GM19025 (cell line): ENCODE data around the gene AREL1.

Experiments
- ATAC-seq: cut with Tn5 transposase; IDR thresholded peaks from one replicate; pipeline ENCODE4 v1.9.1; 2021; ENCODE audit warnings: mild to moderate bottlenecking, low read depth, moderate library complexity; ENCODE audit not compliant: unreplicated experiment

AREL1 gene

DNA sequence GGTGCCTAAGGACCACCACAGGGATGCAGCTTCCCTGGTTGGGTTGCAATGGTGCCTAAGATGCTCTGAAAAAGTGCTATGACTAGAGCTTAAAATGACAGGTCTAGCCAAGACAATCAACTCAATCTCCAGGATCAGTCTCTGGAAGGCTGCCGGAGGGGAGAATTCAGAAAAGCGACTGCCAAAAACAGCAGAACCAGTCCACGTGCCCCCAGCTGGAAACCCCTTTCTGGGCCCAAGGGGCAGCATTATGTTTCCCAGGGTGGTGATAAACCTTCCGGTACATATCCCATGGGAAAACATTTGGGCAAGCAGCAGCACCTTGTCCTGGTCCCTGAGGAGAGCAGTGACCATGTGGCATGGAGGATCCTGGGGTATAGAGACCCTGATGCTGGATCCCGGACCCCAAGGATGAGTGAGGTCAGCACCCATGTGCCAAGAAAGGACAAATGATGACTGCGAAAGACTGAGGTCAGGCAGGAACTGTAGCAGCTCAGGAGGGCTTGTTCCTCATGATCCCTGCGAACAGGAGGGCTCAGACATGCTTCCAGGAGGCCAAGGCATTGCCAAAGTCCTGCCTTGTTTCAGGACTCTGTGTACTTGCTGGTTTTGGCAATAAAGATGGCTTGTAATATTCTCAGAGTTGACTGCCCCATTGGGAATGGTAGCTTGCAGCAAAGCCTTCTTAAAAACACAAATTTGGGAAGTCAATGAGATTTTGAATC lies 51.0 kb downstream of the AREL1 start:
- ATAC-seq = no peak

DNA sequence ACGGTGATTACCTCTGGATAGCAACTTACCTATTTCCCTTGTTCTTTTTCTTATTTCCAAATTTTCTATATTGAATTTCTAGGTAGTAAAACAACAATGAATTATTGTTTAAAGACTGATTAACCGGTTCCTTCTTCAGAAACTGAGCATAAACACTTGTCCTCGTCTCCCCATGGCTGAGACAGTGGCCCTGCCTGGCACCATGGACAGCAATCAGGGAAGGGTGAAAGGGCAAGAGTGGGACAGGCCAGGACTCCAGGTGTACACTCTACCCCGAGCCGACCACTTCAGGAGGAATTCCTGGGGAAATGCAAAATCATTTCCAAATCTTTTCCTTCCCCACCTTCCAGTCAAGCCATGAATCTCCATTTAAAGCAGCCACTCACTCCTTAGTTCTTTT lies 52.0 kb downstream of the AREL1 start:
- no peak for ATAC-seq

DNA sequence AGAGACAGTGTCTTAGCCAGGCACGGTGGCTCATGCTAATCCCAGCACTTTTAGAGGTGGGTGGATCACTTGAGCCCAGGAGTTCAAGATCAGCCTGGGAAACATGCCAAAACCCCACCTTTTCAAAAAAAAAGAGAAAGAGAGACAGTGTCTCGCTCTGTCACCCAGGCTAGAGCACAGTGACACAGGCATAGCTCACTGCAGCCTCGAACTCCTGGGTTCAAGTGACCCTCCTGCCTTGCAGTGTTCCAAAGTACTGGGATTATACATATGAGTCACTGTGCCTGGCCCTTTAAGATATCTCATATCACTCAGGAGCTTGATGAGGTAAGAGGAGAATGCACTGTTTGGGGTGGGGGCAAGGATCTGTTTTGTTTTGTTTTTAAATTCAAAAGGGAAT lies 52.7 kb downstream of the AREL1 start:
- no peak for ATAC-seq

- ATAC-seq = no peak
Observed at GRCh38 chr14:74658535-74659131, 54.2 kb downstream of the AREL1 start.

DNA sequence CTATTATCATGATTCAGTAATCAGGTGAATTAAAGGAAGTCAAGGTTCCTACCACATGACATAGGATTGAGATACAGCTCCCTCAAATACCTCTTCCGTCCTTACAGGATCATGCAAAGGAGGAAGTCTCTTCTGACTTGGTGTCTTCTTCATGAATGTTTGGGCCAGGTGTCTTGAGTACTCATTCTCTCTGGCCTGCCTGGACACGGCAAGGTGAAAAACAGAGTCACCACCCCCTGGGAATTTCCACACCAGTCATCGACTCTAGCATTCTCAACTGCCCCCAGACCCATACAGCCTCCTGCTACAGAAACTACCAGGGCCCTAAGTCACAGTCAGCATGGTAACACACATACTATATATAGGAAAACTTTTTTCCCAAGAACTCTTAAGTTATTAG lies 55.9 kb downstream of the AREL1 start:
- no peak for ATAC-seq

- no peak for ATAC-seq
Observed at GRCh38 chr14:74655599-74656395, 57.1 kb downstream of the AREL1 start.

- no peak for ATAC-seq
Observed at GRCh38 chr14:74654931-74655330, 57.9 kb downstream of the AREL1 start.

DNA sequence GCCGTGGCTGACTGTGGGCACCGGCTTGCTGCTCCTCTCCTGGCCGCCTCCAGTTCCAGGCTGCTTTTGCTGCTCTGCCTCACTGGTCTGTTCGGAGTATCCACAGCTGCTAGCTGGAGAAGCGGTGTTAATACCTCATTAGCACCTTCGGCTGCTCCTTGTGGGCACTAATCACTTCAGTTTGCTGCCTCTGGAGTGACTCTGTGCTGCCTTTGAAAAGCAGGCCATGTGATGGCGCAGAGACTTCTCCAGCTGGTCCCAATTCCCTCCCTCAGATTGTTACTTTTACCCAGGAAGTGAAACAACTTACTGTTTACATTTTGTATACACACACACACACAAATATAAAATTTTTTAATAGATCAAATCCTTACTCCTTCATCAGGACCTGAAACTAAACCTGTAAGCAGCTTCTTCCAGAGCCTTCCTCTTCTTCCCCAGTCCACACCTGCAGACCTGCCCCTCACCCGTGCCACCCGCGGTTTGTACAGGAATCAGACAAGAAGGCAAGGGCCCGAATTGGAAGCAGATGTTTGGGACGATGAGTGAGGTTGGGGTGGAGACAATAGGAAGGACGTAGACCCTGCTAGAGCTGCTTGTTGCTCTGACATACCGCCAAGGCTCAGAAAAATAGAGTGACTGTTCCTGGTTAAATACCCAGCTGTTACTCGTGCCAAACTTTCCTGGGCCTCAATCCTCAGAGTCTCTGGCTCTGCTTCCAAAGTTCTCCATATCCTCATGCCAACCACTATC lies 59.3 kb downstream of the AREL1 start:
- no peak for ATAC-seq

- ATAC-seq = no peak
Observed at GRCh38 chr14:74652541-74652940, 60.3 kb downstream of the AREL1 start.

DNA sequence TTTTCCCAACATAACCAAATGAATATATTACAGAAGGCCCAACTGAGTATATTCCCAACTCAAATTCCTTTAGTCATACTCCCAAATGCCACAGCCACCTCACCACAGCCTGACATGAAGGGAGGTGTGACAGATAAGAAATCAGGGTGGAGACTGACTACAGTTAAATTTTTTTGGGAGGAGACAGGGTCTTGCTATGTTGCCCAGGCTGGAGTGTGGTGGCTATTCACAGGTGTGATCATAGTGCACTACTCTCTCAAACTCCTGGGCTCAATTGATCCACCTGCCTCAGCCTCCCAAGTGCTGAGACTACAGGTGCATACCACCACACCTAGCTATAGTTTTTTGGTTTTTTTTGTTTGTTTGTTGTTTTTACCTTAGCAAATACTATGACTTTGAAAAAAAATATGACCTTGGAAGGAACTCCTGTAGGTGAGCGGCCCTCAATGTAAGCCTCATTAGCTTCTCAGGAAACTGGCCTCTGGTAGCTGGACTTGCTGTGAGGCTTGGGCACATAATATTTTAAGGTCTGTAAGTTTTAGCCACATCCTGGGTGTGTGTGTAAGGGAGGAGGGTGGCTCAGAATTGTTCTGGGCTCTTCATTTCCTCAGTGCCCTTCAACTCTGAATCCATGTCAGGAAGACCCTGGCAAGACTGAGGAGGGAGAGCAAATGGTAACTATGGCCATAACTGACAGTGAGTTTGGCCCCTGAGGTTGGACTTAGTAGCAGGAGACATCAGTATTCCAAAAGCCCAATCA lies 61.8 kb downstream of the AREL1 start:
- ATAC-seq = no peak

DNA sequence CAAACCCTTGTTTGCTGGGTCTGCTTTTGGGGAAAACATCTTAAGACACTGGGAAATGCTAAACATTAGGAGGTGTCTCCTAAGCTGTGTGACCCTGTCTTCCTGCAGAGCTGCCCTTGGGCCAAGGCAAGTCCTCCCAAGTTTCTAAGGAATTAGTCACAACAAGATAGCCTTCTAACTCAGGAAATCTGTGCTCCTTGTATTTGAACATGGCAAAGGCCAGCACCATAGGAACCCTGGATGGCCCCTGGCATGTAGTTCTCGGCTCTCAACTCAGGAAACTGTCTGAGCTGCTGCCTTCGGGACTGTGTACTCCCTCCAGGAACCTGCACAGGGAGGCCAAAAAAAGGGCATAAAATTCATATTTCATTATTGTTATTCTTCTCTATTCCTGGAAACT lies 63.2 kb downstream of the AREL1 start:
- no peak for ATAC-seq

GRCh38 chr14:74649167-74649566 lies 63.7 kb downstream of the AREL1 start:
- ATAC-seq = no peak

- ATAC-seq = no peak
Observed at GRCh38 chr14:74648601-74649000, 64.3 kb downstream of the AREL1 start.

DNA sequence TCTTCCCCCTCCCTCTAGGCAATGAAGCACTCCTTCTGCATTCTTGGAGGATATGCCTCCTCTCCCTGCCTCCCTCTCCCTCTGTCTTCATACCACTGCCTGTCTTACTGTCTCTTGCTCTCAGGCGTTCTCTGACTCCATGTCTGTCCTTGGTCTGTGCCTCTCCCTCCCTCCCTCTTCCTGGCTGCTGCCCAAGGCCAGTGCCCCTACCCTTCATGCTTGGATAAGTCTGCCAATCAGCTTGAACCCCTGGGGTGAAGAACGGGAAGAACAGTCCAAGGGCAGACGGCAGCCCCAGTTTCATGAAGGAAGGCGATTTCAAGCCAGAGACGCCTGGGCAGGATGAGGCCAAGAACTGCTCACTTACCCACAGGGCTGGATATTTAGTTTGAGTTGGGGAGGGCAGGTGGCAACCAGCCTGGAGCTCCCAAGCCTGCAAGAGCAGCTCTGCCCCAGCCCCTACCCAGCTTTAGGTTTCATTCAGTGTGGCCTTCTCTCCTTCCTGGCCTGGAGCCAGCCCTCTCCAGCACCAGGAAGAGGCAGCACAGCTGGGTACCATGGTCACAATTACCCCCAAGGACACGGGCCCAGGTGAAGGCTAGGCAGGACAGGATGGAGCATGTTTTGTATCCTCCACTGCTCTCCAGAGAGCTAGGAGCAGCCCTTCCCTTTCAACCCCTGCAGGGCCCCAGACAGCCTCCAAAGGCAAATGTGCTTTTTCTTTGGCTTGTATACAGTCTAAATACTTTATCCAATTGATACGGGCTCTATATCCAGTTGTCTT lies 65.0 kb downstream of the AREL1 start:
- ATAC-seq = no peak

DNA sequence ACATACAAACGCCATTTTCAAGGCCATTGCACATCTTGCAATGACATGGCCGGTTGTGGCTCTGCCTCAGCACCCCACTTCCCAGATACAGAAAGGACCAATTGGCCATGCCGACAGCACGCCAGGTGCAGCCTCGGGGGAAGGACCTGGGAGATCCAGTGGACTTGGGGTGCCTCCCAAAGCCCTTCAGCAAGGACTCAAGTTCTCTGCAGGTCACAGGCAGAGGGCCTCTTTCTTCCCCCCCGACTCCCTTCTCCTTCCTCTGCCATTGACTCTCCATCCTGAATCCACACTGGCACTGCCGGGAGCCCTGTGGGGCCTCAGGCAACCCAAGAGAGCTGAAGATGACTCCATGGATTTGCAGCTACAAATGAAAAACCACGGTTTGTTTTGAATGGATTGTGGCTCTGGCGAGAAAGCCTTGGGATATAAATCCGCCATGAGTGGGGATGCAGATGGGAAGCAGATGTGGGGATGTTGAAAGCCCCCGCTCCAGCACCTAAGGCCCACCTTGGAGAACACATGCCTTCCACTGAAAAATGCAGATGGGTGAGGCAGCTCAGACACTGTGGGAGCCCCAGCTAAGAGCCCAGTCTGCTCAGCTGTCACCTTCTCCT lies 65.7 kb downstream of the AREL1 start:
- no peak for ATAC-seq

DNA sequence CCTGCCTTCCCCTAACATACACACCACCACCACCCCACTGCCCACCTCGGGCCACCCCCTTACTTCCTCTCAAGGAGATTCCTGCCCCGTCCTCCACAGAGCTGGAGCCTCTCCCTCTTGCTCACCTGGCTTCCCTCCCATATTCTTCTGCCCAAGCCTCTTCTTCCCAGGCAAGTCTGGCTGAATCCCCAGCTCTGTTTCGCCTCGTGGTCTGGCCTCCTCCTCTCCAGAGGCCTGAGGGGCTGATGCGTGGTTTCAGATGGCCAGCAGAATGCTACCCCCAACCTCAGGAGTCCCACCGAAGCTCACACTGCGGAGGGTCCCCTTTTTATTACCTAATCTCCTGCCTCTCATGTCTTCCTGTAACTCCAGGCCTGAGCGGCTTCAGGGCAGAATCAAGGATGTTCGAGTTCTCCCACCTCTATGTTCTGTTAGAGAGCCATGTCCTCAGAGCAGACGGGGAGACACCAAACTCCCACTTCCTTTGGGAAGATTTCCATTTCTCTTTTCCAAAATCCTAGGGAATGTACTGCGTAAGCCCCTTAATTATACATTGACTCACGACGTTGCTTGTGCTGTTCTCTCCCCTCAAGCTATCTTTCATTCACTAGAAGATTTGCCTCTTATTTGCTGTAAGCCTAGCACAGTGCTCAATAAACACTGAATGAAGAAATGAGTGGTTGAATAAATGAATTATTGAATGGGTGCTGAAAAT lies 67.0 kb downstream of the AREL1 start:
- no peak for ATAC-seq

GRCh38 chr14:74645244-74645643 lies 67.6 kb downstream of the AREL1 start:
- ATAC-seq = no peak

DNA sequence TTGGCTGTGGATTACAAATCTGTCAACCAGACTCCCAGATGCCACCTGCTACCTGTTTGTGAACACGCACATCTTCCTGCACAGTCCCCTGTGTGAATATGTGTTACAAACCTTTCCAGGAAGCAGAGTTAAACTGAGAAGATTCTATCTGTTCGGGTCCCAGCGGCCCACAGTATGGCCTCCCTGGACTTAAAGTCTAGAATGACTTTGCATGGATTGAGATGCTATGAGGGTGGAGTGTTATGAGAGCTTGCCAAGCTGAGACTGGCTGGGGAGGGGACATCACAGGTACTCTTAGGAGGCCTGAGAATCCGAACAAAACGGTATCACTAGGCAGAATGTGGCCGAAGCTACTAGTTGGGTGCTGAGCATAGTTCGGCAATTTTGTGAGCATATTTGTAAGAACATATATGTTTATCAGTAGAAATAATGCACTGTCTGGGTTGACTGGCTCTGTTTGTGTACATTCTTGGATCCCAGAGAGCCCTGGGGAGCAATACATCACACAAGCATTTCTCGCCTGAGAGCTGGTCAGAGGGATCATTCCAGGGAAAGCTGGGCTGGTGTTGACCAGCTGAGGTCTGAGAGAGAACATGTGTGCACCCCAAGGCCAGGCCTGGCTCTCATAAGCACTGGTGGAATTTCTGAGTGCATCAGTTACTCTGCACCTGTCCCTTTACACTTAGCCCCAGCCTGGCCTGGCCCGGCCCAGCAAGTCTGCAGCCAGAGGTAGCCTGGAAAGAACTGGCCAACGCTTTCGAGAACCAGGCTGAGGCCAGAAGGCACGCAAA lies 71.1 kb downstream of the AREL1 start:
- no peak for ATAC-seq
